GM12801 (cell line): ENCODE results near the gene EML5.

Source experiments
- CTCF ChIP-seq: IDR thresholded peaks from one replicate; pipeline ENCODE4 v1.5.1; 2011; ENCODE audit warnings: control low read depth; ENCODE audit not compliant: insufficient read length; ENCODE audit errors: extremely low read depth

EML5 gene

GRCh38 chr14:88823968-88824313 lies 31.2 kb upstream of the EML5 start:
- TF ChIP-seq CTCF: no peak

- no peak for TF ChIP-seq CTCF
Measured at GRCh38 chr14:88821888-88822287, 29.1 kb upstream of the EML5 start.

- TF ChIP-seq CTCF: no peak
Measured at GRCh38 chr14:88821378-88821777, 28.6 kb upstream of the EML5 start.

- no peak for TF ChIP-seq CTCF
Measured at GRCh38 chr14:88818018-88818417, 25.3 kb upstream of the EML5 start.

- TF ChIP-seq CTCF: no peak
Measured at GRCh38 chr14:88815980-88816379, 23.2 kb upstream of the EML5 start.

GRCh38 chr14:88808359-88808758 lies 15.6 kb upstream of the EML5 start:
- no peak for TF ChIP-seq CTCF

- no peak for TF ChIP-seq CTCF
Measured at GRCh38 chr14:88804477-88804876, 11.7 kb upstream of the EML5 start.

GRCh38 chr14:88804035-88804434 lies 11.3 kb upstream of the EML5 start:
- no peak for TF ChIP-seq CTCF
